ENCODE results near the gene CA5A. TPM values are rescaled to one million over a fixed set of nuclear protein-coding genes. Genes with fewer than 3 reads are reported as not detected.

CA5A gene
- total and polyA plus RNA-seq, 12 donors, result 0.15 to 0.65 (median 0.29) TPM; not detected in 7

GRCh38 chr16:87949071-87949744 is 12.9 kb upstream of the CA5A start:
- no peak for TF ChIP-seq CTCF (IDR thresholded peaks at IDR 0.05)
- no peak for ATAC-seq
- peaks cover 0 to 12% (median 0%) of the 10 kb centered on the region in 9 donors for H3K36me3 ChIP-seq
- no peak overlapping the region for H3K4me3 ChIP-seq
- peaks cover 3 to 59% (median 24%) of the 10 kb centered on the region in 9 donors for H3K4me1 ChIP-seq
- H3K9me3 ChIP-seq, result no peaks in the 10 kb centered on the region
- WGBS, 2 donors, result 89 to 90% methylated on average over 16 of the region's 16 CpGs
- DNase-seq, result no peak
- intact Hi-C loops (cut with DNase I), result no loop called here
- no peaks in the 10 kb centered on the region for H3K27me3 ChIP-seq
- peak overlapping the region in 1 of 10 donors; percentile 82 for H3K27ac ChIP-seq

DNA sequence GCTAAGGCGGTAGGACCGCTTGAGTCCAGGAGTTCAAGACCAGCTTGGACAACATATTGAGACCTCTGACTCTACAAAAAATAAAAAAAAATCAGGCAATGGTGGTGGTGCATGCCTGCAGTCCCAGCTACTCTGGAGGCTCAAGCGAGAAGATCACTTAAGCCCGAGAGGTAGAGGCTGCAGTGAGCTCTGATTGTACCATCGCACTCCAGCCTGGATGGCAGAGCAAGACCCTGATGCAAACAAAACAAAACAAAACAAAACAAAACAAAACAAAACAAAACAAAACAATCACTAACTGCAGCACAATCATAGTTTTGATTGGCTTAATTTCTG is 12.4 kb upstream of the CA5A start:
- Histone ChIP-seq H3K36me3 (peaks cover 0 to 10% (median 0%) of the 10 kb centered on the region in 9 donors), H3K4me1 (peaks cover 3 to 54% (median 21%) of the 10 kb centered on the region in 9 donors), H3K27ac (peak overlapping the region in 2 of 10 donors; percentile 1 to 82), H3K27me3 (no peaks in the 10 kb centered on the region), H3K9me3 (no peaks in the 10 kb centered on the region), H3K4me3 (no peak overlapping the region)
- WGBS, 2 donors, result 95 to 97% methylated on average over 5 of the region's 5 CpGs
- no peak for ATAC-seq
- no peak for DNase-seq
- TF ChIP-seq CTCF (IDR thresholded peaks at IDR 0.05), result no peak
- intact Hi-C loops (cut with DNase I), result no loop called here

DNA sequence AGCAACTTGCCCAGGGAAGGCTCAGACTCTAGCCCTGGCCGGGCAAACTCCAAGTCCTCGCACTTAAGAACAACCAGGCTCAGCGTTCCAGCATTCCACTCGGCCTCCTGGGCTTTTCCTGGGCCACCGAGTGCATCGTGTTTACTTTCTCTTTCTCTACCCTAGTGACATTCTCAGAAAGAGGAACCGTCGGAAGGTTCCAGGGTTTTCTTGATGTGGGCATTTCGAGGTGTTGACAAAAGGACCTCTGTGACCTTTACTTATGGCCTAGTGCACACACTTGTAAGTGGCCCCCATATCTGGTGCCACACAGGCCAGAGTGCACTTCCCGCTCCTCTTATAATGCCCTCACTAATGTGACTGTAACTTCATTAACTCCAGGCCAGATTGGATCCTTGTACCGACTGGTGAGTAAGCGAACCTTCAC is 11.8 kb upstream of the CA5A start:
- DNase-seq (no peak), ATAC-seq (no peak)
- H3K4me3 ChIP-seq, result no peak overlapping the region
- TF ChIP-seq CTCF (IDR thresholded peaks at IDR 0.05), result no peak
- peaks cover 3 to 48% (median 15%) of the 10 kb centered on the region in 9 donors for H3K4me1 ChIP-seq
- no peaks in the 10 kb centered on the region for H3K27me3 ChIP-seq
- WGBS, 2 donors, result 70 to 74% methylated on average over 9 to 12 of the region's 12 CpGs
- no peaks in the 10 kb centered on the region for H3K9me3 ChIP-seq
- peak overlapping the region in 2 of 10 donors; percentile 1 to 82 for H3K27ac ChIP-seq
- peaks cover 0 to 5% (median 0%) of the 10 kb centered on the region in 9 donors for H3K36me3 ChIP-seq
- intact Hi-C loops (cut with DNase I), result no loop called here

GRCh38 chr16:87947356-87948118 is 11.2 kb upstream of the CA5A start:
- no peak for TF ChIP-seq CTCF (IDR thresholded peaks at IDR 0.05)
- no peaks in the 10 kb centered on the region for H3K9me3 ChIP-seq
- 87 to 89% methylated on average over 22 of the region's 22 CpGs for WGBS, 2 donors
- no peak overlapping the region for H3K4me3 ChIP-seq
- H3K36me3 ChIP-seq, result no peaks in the 10 kb centered on the region
- H3K27ac ChIP-seq, result peak overlapping the region in 1 of 10 donors; percentile 82
- intact Hi-C loops (cut with DNase I), result no loop called here
- H3K27me3 ChIP-seq, result no peaks in the 10 kb centered on the region
- DNase-seq, result no peak
- ATAC-seq, result no peak
- H3K4me1 ChIP-seq, result peaks cover 3 to 42% (median 10%) of the 10 kb centered on the region in 9 donors
